CD4-positive, alpha-beta T cell treated with Interleukin-4 for 4 hours (primary cell): ENCODE results near the gene PEX5L.
"Not testable (repeated sequence)": the region's sequence is repeated elsewhere in the genome, so short reads cannot be mapped to it uniquely, and the experiment has no call there.

Experiments used
- DNase-seq: peaks from one replicate; pipeline ENCODE4 v3.0.0-alpha.2; 2020

PEX5L gene

GRCh38 chr3:180036671-180037455 lies at the start of gene PEX5L:
Gene PEX5L, minus strand, starts transcription at chr3:180036937. Its CDS starts 338 bp downstream, at chr3:180036599.
- DNase-seq: no peak

GRCh38 chr3:180085122-180085710 lies 48.5 kb upstream of the PEX5L start:
- DNase-seq: no peak

GRCh38 chr3:180082699-180083098 lies 46.0 kb upstream of the PEX5L start:
- no peak for DNase-seq

- DNase-seq: no peak
Measured at GRCh38 chr3:180078592-180078991, 41.9 kb upstream of the PEX5L start.

GRCh38 chr3:180073561-180073960 lies 36.8 kb upstream of the PEX5L start:
- no peak for DNase-seq

- no peak for DNase-seq
Measured at GRCh38 chr3:180072786-180073185, 36.0 kb upstream of the PEX5L start.

- no peak for DNase-seq
Measured at GRCh38 chr3:180070925-180071324, 34.2 kb upstream of the PEX5L start.

GRCh38 chr3:180068023-180068422 lies 31.3 kb upstream of the PEX5L start:
- DNase-seq: no peak

GRCh38 chr3:180066598-180066997 lies 29.9 kb upstream of the PEX5L start:
- DNase-seq: no peak

- DNase-seq: no peak
Measured at GRCh38 chr3:180063783-180064182, 27.0 kb upstream of the PEX5L start.

GRCh38 chr3:180062771-180063170 lies 26.0 kb upstream of the PEX5L start:
- no peak for DNase-seq

- DNase-seq: no peak
Measured at GRCh38 chr3:180059356-180059755, 22.6 kb upstream of the PEX5L start.

GRCh38 chr3:180058238-180058637 lies 21.5 kb upstream of the PEX5L start:
- no peak for DNase-seq

- DNase-seq: not testable (repeated sequence)
Measured at GRCh38 chr3:180055656-180056055, 18.9 kb upstream of the PEX5L start.

GRCh38 chr3:180049391-180049790 lies 12.7 kb upstream of the PEX5L start:
- DNase-seq: no peak

GRCh38 chr3:180048840-180049239 lies 12.1 kb upstream of the PEX5L start:
- DNase-seq: no peak

GRCh38 chr3:180048103-180048502 lies 11.4 kb upstream of the PEX5L start:
- DNase-seq: no peak

GRCh38 chr3:180040966-180041365 lies 4.2 kb upstream of the PEX5L start:
- no peak for DNase-seq

GRCh38 chr3:180036092-180036670 lies 556 bp downstream of the PEX5L start:
- DNase-seq: no peak

- DNase-seq: no peak
Measured at GRCh38 chr3:180026997-180027396, 9.7 kb downstream of the PEX5L start.

- no peak for DNase-seq
Measured at GRCh38 chr3:180018543-180018942, 18.2 kb downstream of the PEX5L start.

GRCh38 chr3:180017846-180018245 lies 18.9 kb downstream of the PEX5L start:
- DNase-seq: no peak

- DNase-seq: no peak
Measured at GRCh38 chr3:180011927-180012326, 24.8 kb downstream of the PEX5L start.

- DNase-seq: not testable (repeated sequence)
Measured at GRCh38 chr3:180008318-180008717, 28.4 kb downstream of the PEX5L start.
